ENCODE data around the gene OTUD1. TPM values are rescaled to one million over a fixed set of nuclear protein-coding genes. Genes with fewer than 3 reads are reported as not detected.

The OTUD1 gene
- total RNA-seq, 1 experiment from 2014 or later = 3.8 TPM

- Histone ChIP-seq H2BK12ac (ENCODE audit: insufficient read length, low read depth, low read length) (no peak overlapping the region), H3K79me2 (ENCODE audit: insufficient read depth, low read length) (no peaks in the 10 kb centered on the region), H3K56ac (ENCODE audit: insufficient read length, low read depth, low read length) (no peak overlapping the region), H3K4me2 (ENCODE audit: insufficient read depth, insufficient read length, low read length) (no peak overlapping the region), H2BK5ac (ENCODE audit: insufficient read length, low read length) (no peak overlapping the region), H3K4me1 (ENCODE audit: insufficient read depth, low read length) (no peaks in the 10 kb centered on the region), H3K27me3 (ENCODE audit: insufficient read depth, low read length) (no peaks in the 10 kb centered on the region), H4K91ac (ENCODE audit: insufficient read length, low read depth, low read length) (no peak overlapping the region), H2BK120ac (ENCODE audit: low read depth, low read length, poor library complexity, severe bottlenecking) (no peak overlapping the region), H3K9ac (ENCODE audit: extremely low read depth, insufficient read length, low read length) (no peak overlapping the region), H4K5ac (ENCODE audit: insufficient read length, low read depth, low read length) (no peak overlapping the region), H4K8ac (replicated peaks; ENCODE audit: insufficient read length, low read depth, low read length) (no peak overlapping the region), H3K27ac (ENCODE audit: insufficient read length, low read depth, low read length) (no peak overlapping the region), H3K23me2 (ENCODE audit: insufficient read length, low read depth, low read length, poor library complexity, severe bottlenecking) (no peaks in the 10 kb centered on the region), H3K4ac (ENCODE audit: low read depth, low read length) (no peak overlapping the region), H2BK20ac (ENCODE audit: low read depth, low read length, poor library complexity, severe bottlenecking) (no peak overlapping the region), H2BK15ac (ENCODE audit: low read depth, low read length) (no peak overlapping the region), H2AK5ac (ENCODE audit: insufficient read length, low read length) (no peak overlapping the region), H3K23ac (ENCODE audit: insufficient read length, low read depth, low read length) (no peak overlapping the region), H2AFZ (ENCODE audit: low read length) (no peak overlapping the region), H3K79me1 (ENCODE audit: insufficient read depth, low read depth, low read length, poor library complexity, severe bottlenecking) (no peaks in the 10 kb centered on the region), H3K18ac (ENCODE audit: insufficient read length, low read depth, low read length) (no peak overlapping the region), H3K14ac (ENCODE audit: insufficient read depth, low read length) (no peak overlapping the region), H3K9me3 (ENCODE audit: control insufficient read depth, low read depth, low read length) (no peaks in the 10 kb centered on the region), H3T11ph (ENCODE audit: low read length) (no peak overlapping the region), H4K20me1 (ENCODE audit: control insufficient read depth, insufficient read depth, insufficient read length) (no peaks in the 10 kb centered on the region)
- Mint-ChIP-seq H3K9me3 (no peaks in the 10 kb centered on the region), H3K27ac (no peak overlapping the region), H3K36me3 (ENCODE audit: insufficient read depth in 1 of 3, low read depth in 3 of 3) (no peaks in the 10 kb centered on the region; a peak in 1 of 7 replicates), H3K27me3 (ENCODE audit: low read depth) (no peaks in the 10 kb centered on the region), H3K4me1 (peaks cover 3% of the 10 kb centered on the region in 2 experiments; a peak in 2 of 4 replicates), H3K4me3 (no peak overlapping the region)
- TF ChIP-seq, protein P1, sequence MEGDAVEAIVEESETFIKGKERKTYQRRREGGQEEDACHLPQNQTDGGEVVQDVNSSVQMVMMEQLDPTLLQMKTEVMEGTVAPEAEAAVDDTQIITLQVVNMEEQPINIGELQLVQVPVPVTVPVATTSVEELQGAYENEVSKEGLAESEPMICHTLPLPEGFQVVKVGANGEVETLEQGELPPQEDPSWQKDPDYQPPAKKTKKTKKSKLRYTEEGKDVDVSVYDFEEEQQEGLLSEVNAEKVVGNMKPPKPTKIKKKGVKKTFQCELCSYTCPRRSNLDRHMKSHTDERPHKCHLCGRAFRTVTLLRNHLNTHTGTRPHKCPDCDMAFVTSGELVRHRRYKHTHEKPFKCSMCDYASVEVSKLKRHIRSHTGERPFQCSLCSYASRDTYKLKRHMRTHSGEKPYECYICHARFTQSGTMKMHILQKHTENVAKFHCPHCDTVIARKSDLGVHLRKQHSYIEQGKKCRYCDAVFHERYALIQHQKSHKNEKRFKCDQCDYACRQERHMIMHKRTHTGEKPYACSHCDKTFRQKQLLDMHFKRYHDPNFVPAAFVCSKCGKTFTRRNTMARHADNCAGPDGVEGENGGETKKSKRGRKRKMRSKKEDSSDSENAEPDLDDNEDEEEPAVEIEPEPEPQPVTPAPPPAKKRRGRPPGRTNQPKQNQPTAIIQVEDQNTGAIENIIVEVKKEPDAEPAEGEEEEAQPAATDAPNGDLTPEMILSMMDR (conservative IDR thresholded peaks at IDR 0.05) = no peak
- WGBS (ENCODE audit: extremely low coverage, insufficient read length, low lambda C conversion rate) = no CpG with 5 or more reads among the region's 5 CpGs
- no peak for DNase-seq
Measured at GRCh38 chr10:23478570-23478969, 39.7 kb downstream of the OTUD1 start.
